ENCODE results near the gene RGS11.

DNA sequence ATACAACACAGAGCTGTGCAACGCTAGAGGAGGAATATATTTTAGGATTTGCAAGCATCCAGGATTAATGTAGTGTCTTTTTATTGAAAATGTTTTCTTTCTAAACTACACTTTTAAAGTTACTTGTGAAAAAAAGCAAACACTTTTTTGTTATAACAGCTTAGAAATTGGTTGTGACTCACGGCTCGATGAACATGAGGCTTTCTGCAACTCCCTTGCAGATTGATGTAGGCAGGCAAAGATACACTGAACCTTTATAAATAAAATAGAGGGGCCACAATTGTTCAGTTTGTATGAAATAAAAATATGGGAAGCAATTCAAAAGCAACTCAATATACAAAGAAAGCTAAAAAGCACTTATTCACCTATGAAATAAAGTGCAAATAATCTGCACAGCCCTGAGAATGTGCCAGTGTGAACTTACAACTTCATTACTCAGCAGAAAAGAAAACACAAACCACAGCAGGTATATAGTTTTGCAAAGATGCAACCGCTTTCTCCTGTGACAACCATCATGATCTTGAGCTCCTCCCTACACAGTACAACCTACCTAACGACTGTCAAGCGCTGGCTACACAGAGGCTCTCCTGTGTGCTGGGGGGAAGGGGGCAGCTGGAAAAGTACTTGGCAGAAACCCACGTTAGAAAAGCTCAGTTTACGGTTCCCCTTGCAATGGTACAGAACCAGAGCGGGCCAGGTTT is 47.4 kb downstream of the RGS11 start:
- TF ChIP-seq TAF1 (IDR thresholded peaks at IDR 0.05; ENCODE audit: borderline replicate concordance, insufficient read depth, low read length): no peak
- TF ChIP-seq, protein P1, sequence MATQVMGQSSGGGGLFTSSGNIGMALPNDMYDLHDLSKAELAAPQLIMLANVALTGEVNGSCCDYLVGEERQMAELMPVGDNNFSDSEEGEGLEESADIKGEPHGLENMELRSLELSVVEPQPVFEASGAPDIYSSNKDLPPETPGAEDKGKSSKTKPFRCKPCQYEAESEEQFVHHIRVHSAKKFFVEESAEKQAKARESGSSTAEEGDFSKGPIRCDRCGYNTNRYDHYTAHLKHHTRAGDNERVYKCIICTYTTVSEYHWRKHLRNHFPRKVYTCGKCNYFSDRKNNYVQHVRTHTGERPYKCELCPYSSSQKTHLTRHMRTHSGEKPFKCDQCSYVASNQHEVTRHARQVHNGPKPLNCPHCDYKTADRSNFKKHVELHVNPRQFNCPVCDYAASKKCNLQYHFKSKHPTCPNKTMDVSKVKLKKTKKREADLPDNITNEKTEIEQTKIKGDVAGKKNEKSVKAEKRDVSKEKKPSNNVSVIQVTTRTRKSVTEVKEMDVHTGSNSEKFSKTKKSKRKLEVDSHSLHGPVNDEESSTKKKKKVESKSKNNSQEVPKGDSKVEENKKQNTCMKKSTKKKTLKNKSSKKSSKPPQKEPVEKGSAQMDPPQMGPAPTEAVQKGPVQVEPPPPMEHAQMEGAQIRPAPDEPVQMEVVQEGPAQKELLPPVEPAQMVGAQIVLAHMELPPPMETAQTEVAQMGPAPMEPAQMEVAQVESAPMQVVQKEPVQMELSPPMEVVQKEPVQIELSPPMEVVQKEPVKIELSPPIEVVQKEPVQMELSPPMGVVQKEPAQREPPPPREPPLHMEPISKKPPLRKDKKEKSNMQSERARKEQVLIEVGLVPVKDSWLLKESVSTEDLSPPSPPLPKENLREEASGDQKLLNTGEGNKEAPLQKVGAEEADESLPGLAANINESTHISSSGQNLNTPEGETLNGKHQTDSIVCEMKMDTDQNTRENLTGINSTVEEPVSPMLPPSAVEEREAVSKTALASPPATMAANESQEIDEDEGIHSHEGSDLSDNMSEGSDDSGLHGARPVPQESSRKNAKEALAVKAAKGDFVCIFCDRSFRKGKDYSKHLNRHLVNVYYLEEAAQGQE (IDR thresholded peaks at IDR 0.05; ENCODE audit: insufficient read depth in 1 of 2, low read depth in 2 of 2, low read length in 2 of 2): no peak
- TF ChIP-seq POLR2AphosphoS5 (IDR thresholded peaks at IDR 0.05; ENCODE audit: low read depth, low read length): no peak

Measured in PFSK-1 (cell line).